DND-41 (cell line): ENCODE measurements around the gene UNC119B.

Experiments used
- CTCF ChIP-seq: IDR thresholded peaks from 2 replicates; pipeline ENCODE4 v1.5.1; 2012; ENCODE audit warnings: borderline replicate concordance, low read length, moderate library complexity, mild to moderate bottlenecking; ENCODE audit not compliant: poor library complexity, severe bottlenecking; ENCODE audit errors: extremely low read depth
- EZH2 ChIP-seq: IDR thresholded peaks from 3 replicates; pipeline ENCODE4 v1.6.1; 2012; ENCODE audit warnings: borderline replicate concordance, low read depth, mild to moderate bottlenecking, moderate library complexity, low read length, inconsistent platforms; ENCODE audit not compliant: severe bottlenecking

GRCh38 chr12:120766566-120766965 lies 56.3 kb downstream of the UNC119B start:
- TF ChIP-seq CTCF (no peak), EZH2 (no peak)
